Right lobe of liver (tissue), 4 donors: ENCODE results near the gene RBMY1B.
"Not testable (repeated sequence)": the region's sequence is repeated elsewhere in the genome, so short reads cannot be mapped to it uniquely, and the experiment has no call there.

Source experiments
- POLR2A ChIP-seq: fragments of 450-650 bp; IDR thresholded peaks from one replicate; pipeline ENCODE4 v1.6.1; 2017; ENCODE audit warnings: antibody characterized with exemption, mild to moderate bottlenecking
- TF ChIP-seq, protein P1 (sequence below), 4 donors: fragments of 200-600 bp in 3 of 4; fragments of 450-650 bp in 1 of 4; IDR thresholded peaks; one replicate each; pipeline versions ENCODE4 v1.5.1 to v1.8.0; 2016 to 2022; ENCODE audit warnings: antibody characterized with exemption in 4 of 4, mild to moderate bottlenecking in 2 of 4
- donor health status: DM: no; HTN: no; CAD: no.
- donor health status: DM: no; HTN: no; CAD: no.
- donor health status: DM: no; HTN: yes; CAD: no.

DNA sequence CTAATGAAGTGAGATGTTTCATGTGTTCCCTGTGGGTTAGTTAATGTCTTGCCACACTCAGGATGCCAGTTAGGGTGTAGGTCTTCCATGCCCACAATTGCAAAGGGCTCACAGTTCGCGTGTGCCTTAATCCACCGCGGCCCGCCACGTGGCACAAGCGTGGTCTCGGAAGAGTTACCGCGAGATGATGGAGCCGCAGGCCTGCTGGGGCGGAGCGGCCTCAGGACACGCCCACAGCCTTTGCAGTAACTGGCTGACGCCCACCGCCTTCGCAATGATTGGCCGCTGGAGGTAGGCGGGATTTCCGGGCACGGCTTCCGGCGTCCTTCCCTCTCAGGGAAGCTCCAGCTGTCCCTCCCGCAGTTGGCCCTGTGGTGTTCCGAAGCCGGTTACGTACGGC is 23.4 kb downstream of the RBMY1B start, which contains the start of gene RBMY1A1:
- TF ChIP-seq, protein P1, sequence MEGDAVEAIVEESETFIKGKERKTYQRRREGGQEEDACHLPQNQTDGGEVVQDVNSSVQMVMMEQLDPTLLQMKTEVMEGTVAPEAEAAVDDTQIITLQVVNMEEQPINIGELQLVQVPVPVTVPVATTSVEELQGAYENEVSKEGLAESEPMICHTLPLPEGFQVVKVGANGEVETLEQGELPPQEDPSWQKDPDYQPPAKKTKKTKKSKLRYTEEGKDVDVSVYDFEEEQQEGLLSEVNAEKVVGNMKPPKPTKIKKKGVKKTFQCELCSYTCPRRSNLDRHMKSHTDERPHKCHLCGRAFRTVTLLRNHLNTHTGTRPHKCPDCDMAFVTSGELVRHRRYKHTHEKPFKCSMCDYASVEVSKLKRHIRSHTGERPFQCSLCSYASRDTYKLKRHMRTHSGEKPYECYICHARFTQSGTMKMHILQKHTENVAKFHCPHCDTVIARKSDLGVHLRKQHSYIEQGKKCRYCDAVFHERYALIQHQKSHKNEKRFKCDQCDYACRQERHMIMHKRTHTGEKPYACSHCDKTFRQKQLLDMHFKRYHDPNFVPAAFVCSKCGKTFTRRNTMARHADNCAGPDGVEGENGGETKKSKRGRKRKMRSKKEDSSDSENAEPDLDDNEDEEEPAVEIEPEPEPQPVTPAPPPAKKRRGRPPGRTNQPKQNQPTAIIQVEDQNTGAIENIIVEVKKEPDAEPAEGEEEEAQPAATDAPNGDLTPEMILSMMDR (IDR thresholded peaks at IDR 0.05) = not testable (repeated sequence)
- TF ChIP-seq POLR2A = not testable (repeated sequence)
